DND-41 (cell line): ENCODE data around the gene GPANK1.

Experiments used
- CTCF ChIP-seq: IDR thresholded peaks from 2 replicates; pipeline ENCODE4 v1.5.1; 2012; ENCODE audit warnings: borderline replicate concordance, low read length, moderate library complexity, mild to moderate bottlenecking; ENCODE audit not compliant: poor library complexity, severe bottlenecking; ENCODE audit errors: extremely low read depth
- EZH2 ChIP-seq: IDR thresholded peaks from 3 replicates; pipeline ENCODE4 v1.6.1; 2012; ENCODE audit warnings: borderline replicate concordance, low read depth, mild to moderate bottlenecking, moderate library complexity, low read length, inconsistent platforms; ENCODE audit not compliant: severe bottlenecking

- no peak for TF ChIP-seq CTCF
- no peak for TF ChIP-seq EZH2
Measured at GRCh38 chr6:31624070-31624469, 40.7 kb downstream of the GPANK1 start.
